ENCODE data around the gene TNFRSF8. TPM values are rescaled to one million over a fixed set of nuclear protein-coding genes. Genes with fewer than 3 reads are reported as not detected.

TNFRSF8 gene
- total RNA-seq, 1 experiment from 2014 or later: 0.13 TPM

- H3K27ac ChIP-seq (ENCODE audit: low read length): no peak overlapping the region
- no peaks in the 10 kb centered on the region for H3K27me3 ChIP-seq (ENCODE audit: control insufficient read depth, insufficient read depth, low read length)
- TF ChIP-seq TCF7L2 (IDR thresholded peaks at IDR 0.05; ENCODE audit: low read depth, low read length) (no peak), POLR2AphosphoS5 (IDR thresholded peaks at IDR 0.05; ENCODE audit: low read depth, low read length) (no peak), SIN3A (IDR thresholded peaks at IDR 0.05; ENCODE audit: borderline replicate concordance, insufficient read depth, low read depth, low read length) (no peak), CTCF (IDR thresholded peaks at IDR 0.05) (no peak), REST (IDR thresholded peaks at IDR 0.05; ENCODE audit: insufficient read depth in 1 of 2, low read depth in 2 of 2, low read length in 1 of 2) (no peak)
- in situ Hi-C loops (cut with HindIII; ENCODE audit: low pct_unique_long_range_greater_than_20kb, low sequenced_read_pairs) (no loop called here), intact Hi-C loops (cut with micrococcal nuclease; ENCODE audit: unreplicated experiment) (no loop called here)
- BruUV-seq (replicated peaks): no TSS peak
- CTCF ChIA-PET: no interaction called here
- no peak for ATAC-seq
- DNase-seq (ENCODE audit: low read depth, low spot score): no peak
- H3K4me3 ChIP-seq (ENCODE audit: low read depth in 2 of 2, low read length in 2 of 2): no peak overlapping the region
- POLR2A ChIA-PET: interaction anchor here (0.7 kb wide), 1 partner anchor 49 kb away, joined by 3 read pairs; no protein-coding TSS in a partner anchor
- H3K4me1 ChIP-seq (ENCODE audit: control insufficient read depth, insufficient read depth, low read length): peaks cover 10% of the 10 kb centered on the region
- H3K36me3 ChIP-seq (ENCODE audit: control insufficient read depth, insufficient read depth, low read length): no peaks in the 10 kb centered on the region
- no peaks in the 10 kb centered on the region for H3K9me3 ChIP-seq (ENCODE audit: control insufficient read depth, insufficient read depth, low read depth, low read length)
Measured at GRCh38 chr1:12071892-12072291, 8.8 kb downstream of the TNFRSF8 start.

- Histone ChIP-seq H3K9me3 (ENCODE audit: control insufficient read depth, insufficient read depth, low read depth, low read length) (no peaks in the 10 kb centered on the region), H3K4me1 (ENCODE audit: control insufficient read depth, insufficient read depth, low read length) (peaks cover 10% of the 10 kb centered on the region), H3K27me3 (ENCODE audit: control insufficient read depth, insufficient read depth, low read length) (no peaks in the 10 kb centered on the region), H3K27ac (ENCODE audit: low read length) (no peak overlapping the region), H3K36me3 (ENCODE audit: control insufficient read depth, insufficient read depth, low read length) (no peaks in the 10 kb centered on the region), H3K4me3 (ENCODE audit: low read depth in 2 of 2, low read length in 2 of 2) (no peak overlapping the region)
- DNase-seq (ENCODE audit: low read depth, low spot score): no peak
- no peak for ATAC-seq
- intact Hi-C loops (cut with micrococcal nuclease; ENCODE audit: unreplicated experiment): no loop called here
- POLR2A ChIA-PET: no interaction called here
- no TSS peak for BruUV-seq (replicated peaks)
- CTCF ChIA-PET: no interaction called here
- in situ Hi-C loops (cut with HindIII; ENCODE audit: low pct_unique_long_range_greater_than_20kb, low sequenced_read_pairs): no loop called here
- TF ChIP-seq CTCF (IDR thresholded peaks at IDR 0.05) (no peak), SIN3A (IDR thresholded peaks at IDR 0.05; ENCODE audit: borderline replicate concordance, insufficient read depth, low read depth, low read length) (no peak), REST (IDR thresholded peaks at IDR 0.05; ENCODE audit: insufficient read depth in 1 of 2, low read depth in 2 of 2, low read length in 1 of 2) (no peak), POLR2AphosphoS5 (IDR thresholded peaks at IDR 0.05; ENCODE audit: low read depth, low read length) (no peak)
Measured at GRCh38 chr1:12072741-12073140, 9.6 kb downstream of the TNFRSF8 start.

Data from Panc1 (cell line).